GM10266 (cell line): ENCODE data around the gene LIN37.
A peak's percentile ranks its signal among the peaks of the same experiment; 100 is the strongest.

Experiments
- DNase-seq: peaks from one replicate; pipeline ENCODE4 v3.0.0; 2012; ENCODE audit errors: extremely low spot score
- CTCF ChIP-seq: IDR thresholded peaks from 2 replicates; pipeline ENCODE4 v1.5.1; 2012; ENCODE audit warnings: mild to moderate bottlenecking, low read depth; ENCODE audit not compliant: control insufficient read depth, insufficient read depth; ENCODE audit errors: missing control alignments

Gene LIN37

GRCh38 chr19:35712567-35713505 is 35.5 kb upstream of the LIN37 start:
- DNase-seq = peak; percentile 86
- TF ChIP-seq CTCF = no peak

GRCh38 chr19:35713506-35713850 is 34.9 kb upstream of the LIN37 start:
- no peak for TF ChIP-seq CTCF
- no peak for DNase-seq

GRCh38 chr19:35713904-35714495 is 34.4 kb upstream of the LIN37 start:
- no peak for DNase-seq
- TF ChIP-seq CTCF = no peak

- TF ChIP-seq CTCF = peak; percentile 43
- DNase-seq = no peak
Measured at GRCh38 chr19:35714601-35715354, 33.6 kb upstream of the LIN37 start.

- TF ChIP-seq CTCF = no peak
- no peak for DNase-seq
Measured at GRCh38 chr19:35715355-35715809, 33.0 kb upstream of the LIN37 start.

- no peak for DNase-seq
Measured at GRCh38 chr19:35715981-35716800, 32.2 kb upstream of the LIN37 start.

More at GRCh38 chr19:35715981-35716800, 32.2 kb upstream of the LIN37 start:
- no peak for TF ChIP-seq CTCF
